Muscle of back (tissue), 11 donors: ENCODE data around the gene LGALS8. TPM values are rescaled to one million over a fixed set of nuclear protein-coding genes. Genes with fewer than 3 reads are reported as not detected.
A peak's percentile ranks its signal among the peaks of the same experiment; 100 is the strongest.
"Not testable (repeated sequence)": the region's sequence is repeated elsewhere in the genome, so short reads cannot be mapped to it uniquely, and the experiment has no call there.

Experiments used
- DNase-seq, 3 donors: peaks; one replicate each; pipeline versions ENCODE4 v3.0.0 to v3.0.0-alpha.2; 2013
- polyA plus RNA-seq, 10 donors: library from polyadenylated mRNA; unstranded; fragments of 120-200 nt; gene quantifications; one replicate each; pipeline ENCODE4 v1.2.1, GENCODE V29; 2013; ENCODE audit not compliant: insufficient read length in 10 of 10

LGALS8 gene
- polyA plus RNA-seq, 10 donors = 20.1 to 49.1 (median 34.3) TPM

GRCh38 chr1:236535662-236536161 is 11.9 kb downstream of the LGALS8 start:
- DNase-seq = no peak

GRCh38 chr1:236536540-236536939 is 12.8 kb downstream of the LGALS8 start:
- DNase-seq = no peak

- DNase-seq = no peak
Measured at GRCh38 chr1:236540813-236541465, 17.2 kb downstream of the LGALS8 start.

GRCh38 chr1:236541710-236542109 is 17.9 kb downstream of the LGALS8 start:
- DNase-seq = no peak

GRCh38 chr1:236543065-236543669 is 19.4 kb downstream of the LGALS8 start:
- DNase-seq = no peak

- no peak for DNase-seq
Measured at GRCh38 chr1:236545621-236546169, 21.9 kb downstream of the LGALS8 start.

- DNase-seq = no peak
Measured at GRCh38 chr1:236548452-236548851, 24.7 kb downstream of the LGALS8 start.

GRCh38 chr1:236550961-236551851 is 27.4 kb downstream of the LGALS8 start:
- no peak for DNase-seq

GRCh38 chr1:236552096-236552495 is 28.3 kb downstream of the LGALS8 start:
- DNase-seq = no peak

- DNase-seq = no peak
Measured at GRCh38 chr1:236552901-236553300, 29.1 kb downstream of the LGALS8 start.

- DNase-seq = no peak
Measured at GRCh38 chr1:236553370-236553769, 29.6 kb downstream of the LGALS8 start.

GRCh38 chr1:236556606-236557005 is 32.8 kb downstream of the LGALS8 start:
- DNase-seq = no peak

- no peak for DNase-seq
Measured at GRCh38 chr1:236558081-236558480, 34.3 kb downstream of the LGALS8 start.

- DNase-seq = no peak
Measured at GRCh38 chr1:236558846-236559245, 35.1 kb downstream of the LGALS8 start.

- no peak for DNase-seq
Measured at GRCh38 chr1:236560213-236560771, 36.5 kb downstream of the LGALS8 start.

GRCh38 chr1:236561976-236562375 is 38.2 kb downstream of the LGALS8 start:
- no peak for DNase-seq

GRCh38 chr1:236565530-236565929 is 41.7 kb downstream of the LGALS8 start:
- no peak for DNase-seq

- DNase-seq = peak in 1 of 3 donors; percentile 2
Measured at GRCh38 chr1:236568285-236568894, 44.6 kb downstream of the LGALS8 start.

- DNase-seq = no peak
Measured at GRCh38 chr1:236575523-236575922, 51.7 kb downstream of the LGALS8 start.

GRCh38 chr1:236576004-236576403 is 52.2 kb downstream of the LGALS8 start:
- DNase-seq = no peak

GRCh38 chr1:236577041-236577440 is 53.3 kb downstream of the LGALS8 start:
- DNase-seq = not testable (repeated sequence)
